ENCODE results near the gene RCOR3.

Gene RCOR3

GRCh38 chr1:211355873-211356272, 96.7 kb downstream of the RCOR3 start:
- H3K36me3 ChIP-seq (ENCODE audit: control insufficient read depth, insufficient read depth, low read length): peaks cover 15% of the 10 kb centered on the region
- H3K4me3 ChIP-seq (replicated peaks; ENCODE audit: low read depth, low read length): no peak overlapping the region
- DNase-seq (ENCODE audit: extremely low read depth, insufficient read length): no peak
- no peak for TF ChIP-seq CTCF (IDR thresholded peaks at IDR 0.05; ENCODE audit: insufficient read depth, low read length, poor library complexity, severe bottlenecking)
- no peaks in the 10 kb centered on the region for H3K27me3 ChIP-seq (replicated peaks; ENCODE audit: control insufficient read depth, insufficient read depth, low read length)

GRCh38 chr1:211356723-211357407, 97.7 kb downstream of the RCOR3 start:
- TF ChIP-seq CTCF (IDR thresholded peaks at IDR 0.05; ENCODE audit: insufficient read depth, low read length, poor library complexity, severe bottlenecking): no peak
- no peaks in the 10 kb centered on the region for H3K27me3 ChIP-seq (replicated peaks; ENCODE audit: control insufficient read depth, insufficient read depth, low read length)
- peaks cover 16% of the 10 kb centered on the region for H3K36me3 ChIP-seq (ENCODE audit: control insufficient read depth, insufficient read depth, low read length)
- DNase-seq (ENCODE audit: extremely low read depth, insufficient read length): no peak
- no peak overlapping the region for H3K4me3 ChIP-seq (replicated peaks; ENCODE audit: low read depth, low read length)

GRCh38 chr1:211358685-211359084, 99.5 kb downstream of the RCOR3 start:
- Histone ChIP-seq H3K4me3 (replicated peaks; ENCODE audit: low read depth, low read length) (no peak overlapping the region), H3K27me3 (replicated peaks; ENCODE audit: control insufficient read depth, insufficient read depth, low read length) (no peaks in the 10 kb centered on the region), H3K36me3 (ENCODE audit: control insufficient read depth, insufficient read depth, low read length) (peaks cover 16% of the 10 kb centered on the region)
- TF ChIP-seq CTCF (IDR thresholded peaks at IDR 0.05; ENCODE audit: insufficient read depth, low read length, poor library complexity, severe bottlenecking): no peak
- DNase-seq (ENCODE audit: extremely low read depth, insufficient read length): no peak

GRCh38 chr1:211359876-211360275, 100.7 kb downstream of the RCOR3 start:
- H3K36me3 ChIP-seq (ENCODE audit: control insufficient read depth, insufficient read depth, low read length): peaks cover 13% of the 10 kb centered on the region
- no peak overlapping the region for H3K4me3 ChIP-seq (replicated peaks; ENCODE audit: low read depth, low read length)
- DNase-seq (ENCODE audit: extremely low read depth, insufficient read length): no peak
- H3K27me3 ChIP-seq (replicated peaks; ENCODE audit: control insufficient read depth, insufficient read depth, low read length): no peaks in the 10 kb centered on the region
- no peak for TF ChIP-seq CTCF (IDR thresholded peaks at IDR 0.05; ENCODE audit: insufficient read depth, low read length, poor library complexity, severe bottlenecking)

GRCh38 chr1:211361202-211361601, 102.0 kb downstream of the RCOR3 start:
- H3K4me3 ChIP-seq (replicated peaks; ENCODE audit: low read depth, low read length): no peak overlapping the region
- peaks cover 13% of the 10 kb centered on the region for H3K36me3 ChIP-seq (ENCODE audit: control insufficient read depth, insufficient read depth, low read length)
- TF ChIP-seq CTCF (IDR thresholded peaks at IDR 0.05; ENCODE audit: insufficient read depth, low read length, poor library complexity, severe bottlenecking): no peak
- no peaks in the 10 kb centered on the region for H3K27me3 ChIP-seq (replicated peaks; ENCODE audit: control insufficient read depth, insufficient read depth, low read length)
- no peak for DNase-seq (ENCODE audit: extremely low read depth, insufficient read length)
